VCaP (cell line): ENCODE data around the gene TMCO4.
A peak's percentile ranks its signal among the peaks of the same experiment; 100 is the strongest.

Experiments
- H3K27ac ChIP-seq: fragments of 450-650 bp; 2 replicates; pipeline ENCODE4 v1.5.1; 2017
- TF ChIP-seq, protein P1 (sequence below): fragments of 450-650 bp; conservative IDR thresholded peaks from 2 replicates; pipeline ENCODE4 v1.5.1; 2017; ENCODE audit warnings: mild to moderate bottlenecking, moderate library complexity

The TMCO4 gene

DNA sequence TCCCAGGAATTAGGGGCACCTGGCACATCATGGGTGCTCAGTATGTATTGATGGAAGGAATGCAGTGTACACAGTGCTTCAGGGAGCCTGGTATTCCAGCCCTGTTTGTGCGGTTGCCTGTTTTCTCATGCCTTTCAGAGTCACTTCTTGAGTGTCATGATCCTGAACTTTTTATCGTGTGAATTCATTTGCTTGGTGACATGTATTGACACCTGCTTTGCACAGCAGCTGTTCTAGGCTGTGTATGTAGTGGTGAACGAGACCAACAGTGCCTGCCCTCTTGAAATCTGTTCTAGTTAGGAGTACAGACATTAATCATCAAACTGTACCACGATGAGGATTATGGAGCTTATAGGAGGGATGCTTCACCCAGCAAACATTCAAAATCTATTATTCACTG is 128.9 kb downstream of the TMCO4 start:
- TF ChIP-seq, protein P1, sequence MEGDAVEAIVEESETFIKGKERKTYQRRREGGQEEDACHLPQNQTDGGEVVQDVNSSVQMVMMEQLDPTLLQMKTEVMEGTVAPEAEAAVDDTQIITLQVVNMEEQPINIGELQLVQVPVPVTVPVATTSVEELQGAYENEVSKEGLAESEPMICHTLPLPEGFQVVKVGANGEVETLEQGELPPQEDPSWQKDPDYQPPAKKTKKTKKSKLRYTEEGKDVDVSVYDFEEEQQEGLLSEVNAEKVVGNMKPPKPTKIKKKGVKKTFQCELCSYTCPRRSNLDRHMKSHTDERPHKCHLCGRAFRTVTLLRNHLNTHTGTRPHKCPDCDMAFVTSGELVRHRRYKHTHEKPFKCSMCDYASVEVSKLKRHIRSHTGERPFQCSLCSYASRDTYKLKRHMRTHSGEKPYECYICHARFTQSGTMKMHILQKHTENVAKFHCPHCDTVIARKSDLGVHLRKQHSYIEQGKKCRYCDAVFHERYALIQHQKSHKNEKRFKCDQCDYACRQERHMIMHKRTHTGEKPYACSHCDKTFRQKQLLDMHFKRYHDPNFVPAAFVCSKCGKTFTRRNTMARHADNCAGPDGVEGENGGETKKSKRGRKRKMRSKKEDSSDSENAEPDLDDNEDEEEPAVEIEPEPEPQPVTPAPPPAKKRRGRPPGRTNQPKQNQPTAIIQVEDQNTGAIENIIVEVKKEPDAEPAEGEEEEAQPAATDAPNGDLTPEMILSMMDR, result no peak
- no peak overlapping the region for H3K27ac ChIP-seq

DNA sequence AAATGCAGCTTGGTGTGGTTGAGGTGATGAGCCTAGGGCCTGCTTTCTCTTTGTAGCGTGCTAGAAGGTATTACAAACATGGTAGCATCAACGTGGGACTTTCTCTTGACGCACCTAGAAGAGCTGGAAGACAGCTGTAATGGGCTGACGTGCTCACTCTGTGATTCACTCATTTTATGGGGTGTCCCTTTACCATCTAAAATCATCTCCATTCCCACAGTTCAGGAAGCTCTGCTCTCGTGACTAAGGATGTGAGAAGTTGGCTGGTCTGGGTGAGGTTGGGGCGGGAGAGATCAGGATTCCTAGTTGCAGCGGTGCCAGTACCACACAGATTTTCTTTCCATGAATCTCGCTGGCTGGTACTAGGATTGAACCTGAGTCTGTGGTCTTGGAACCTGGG is 130.8 kb downstream of the TMCO4 start:
- TF ChIP-seq, protein P1, result no peak
- no peak overlapping the region for H3K27ac ChIP-seq

DNA sequence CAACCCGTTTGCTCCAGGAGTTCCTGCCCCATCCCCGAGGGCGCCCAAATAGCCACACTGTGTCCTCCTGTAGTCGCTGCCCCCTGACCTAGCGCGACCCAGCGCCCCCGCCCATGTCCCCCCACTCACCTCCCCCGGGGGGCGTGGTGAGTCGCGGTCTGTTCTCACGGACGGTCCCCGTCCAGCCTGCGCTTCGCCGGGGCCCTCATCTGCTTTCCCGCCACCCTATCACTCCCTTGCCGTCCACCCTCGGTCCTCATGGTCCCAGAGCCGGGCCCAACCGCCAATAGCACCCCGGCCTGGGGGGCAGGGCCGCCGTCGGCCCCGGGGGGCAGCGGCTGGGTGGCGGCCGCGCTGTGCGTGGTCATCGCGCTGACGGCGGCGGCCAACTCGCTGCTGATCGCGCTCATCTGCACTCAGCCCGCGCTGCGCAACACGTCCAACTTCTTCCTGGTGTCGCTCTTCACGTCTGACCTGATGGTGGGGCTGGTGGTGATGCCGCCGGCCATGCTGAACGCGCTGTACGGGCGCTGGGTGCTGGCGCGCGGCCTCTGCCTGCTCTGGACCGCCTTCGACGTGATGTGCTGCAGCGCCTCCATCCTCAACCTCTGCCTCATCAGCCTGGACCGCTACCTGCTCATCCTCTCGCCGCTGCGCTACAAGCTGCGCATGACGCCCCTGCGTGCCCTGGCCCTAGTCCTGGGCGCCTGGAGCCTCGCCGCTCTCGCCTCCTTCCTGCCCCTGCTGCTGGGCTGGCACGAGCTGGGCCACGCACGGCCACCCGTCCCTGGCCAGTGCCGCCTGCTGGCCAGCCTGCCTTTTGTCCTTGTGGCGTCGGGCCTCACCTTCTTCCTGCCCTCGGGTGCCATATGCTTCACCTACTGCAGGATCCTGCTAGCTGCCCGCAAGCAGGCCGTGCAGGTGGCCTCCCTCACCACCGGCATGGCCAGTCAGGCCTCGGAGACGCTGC is 133.9 kb downstream of the TMCO4 start:
- no peak overlapping the region; the same call in 1 of the 2 replicates for H3K27ac ChIP-seq
- TF ChIP-seq, protein P1, result no peak

DNA sequence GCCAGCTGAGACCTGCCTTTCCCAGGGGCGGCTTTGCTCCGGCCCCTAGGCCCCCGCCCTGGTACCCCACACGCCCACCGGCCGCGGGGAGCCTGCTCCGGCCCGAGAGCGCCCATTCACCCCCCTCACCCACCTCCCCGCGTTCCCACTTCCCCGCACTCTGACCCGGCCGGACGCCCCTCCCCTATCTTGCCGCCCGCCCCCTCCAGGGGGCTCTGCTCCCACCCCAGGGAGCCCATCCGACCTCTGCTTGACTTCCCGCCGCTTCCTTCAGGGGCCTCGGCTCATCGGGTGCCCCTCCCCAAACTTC is 134.6 kb downstream of the TMCO4 start:
- TF ChIP-seq, protein P1, result no peak
- peak overlapping the region; percentile 60; the same call in 1 of the 2 replicates for H3K27ac ChIP-seq

DNA sequence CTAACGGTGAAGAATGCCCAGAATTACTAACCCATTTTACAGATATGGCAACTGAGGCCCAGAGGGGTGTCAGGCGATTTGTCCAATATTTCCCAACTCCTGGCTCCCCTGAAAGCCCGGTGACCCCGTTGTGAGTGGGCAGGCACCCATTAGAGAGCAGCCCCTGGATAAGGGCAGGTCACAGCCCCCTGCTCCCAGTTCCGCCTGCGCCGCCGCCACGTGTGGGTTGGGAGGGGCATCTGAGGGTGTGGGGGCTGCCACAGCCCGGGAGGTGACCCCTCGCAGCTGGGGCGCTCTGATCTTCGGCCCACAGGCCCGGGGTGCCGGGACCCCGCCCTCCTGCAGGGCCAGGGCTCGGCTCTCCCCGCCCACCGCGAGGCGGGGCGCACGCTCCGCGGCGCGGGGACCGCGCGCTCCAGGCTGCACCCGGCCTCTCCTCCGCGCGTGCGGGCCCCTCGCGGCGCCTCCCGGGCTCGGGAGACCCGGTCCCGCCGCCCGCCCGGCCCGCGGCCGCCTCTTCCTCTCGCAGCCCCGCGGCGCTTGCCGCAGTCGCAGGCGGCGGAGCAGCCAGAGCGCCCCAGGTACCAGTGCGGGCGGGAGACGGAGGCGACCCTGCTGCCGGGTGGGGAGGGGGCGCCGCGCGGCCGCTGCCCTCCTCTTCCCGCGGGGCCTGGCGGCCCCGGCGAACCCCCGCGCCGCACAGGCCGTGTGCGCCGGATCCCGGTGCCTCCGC is 135.1 kb downstream of the TMCO4 start, which contains the start of gene HTR6:
Gene HTR6, plus strand, starts transcription at position 423 of the 733 bp plus-strand sequence. CDS start 879 bp downstream, outside the sequence.
- TF ChIP-seq, protein P1, result no peak
- H3K27ac ChIP-seq, result peak within 1 kb of the TSS; percentile 60; the same call in 1 of the 2 replicates

DNA sequence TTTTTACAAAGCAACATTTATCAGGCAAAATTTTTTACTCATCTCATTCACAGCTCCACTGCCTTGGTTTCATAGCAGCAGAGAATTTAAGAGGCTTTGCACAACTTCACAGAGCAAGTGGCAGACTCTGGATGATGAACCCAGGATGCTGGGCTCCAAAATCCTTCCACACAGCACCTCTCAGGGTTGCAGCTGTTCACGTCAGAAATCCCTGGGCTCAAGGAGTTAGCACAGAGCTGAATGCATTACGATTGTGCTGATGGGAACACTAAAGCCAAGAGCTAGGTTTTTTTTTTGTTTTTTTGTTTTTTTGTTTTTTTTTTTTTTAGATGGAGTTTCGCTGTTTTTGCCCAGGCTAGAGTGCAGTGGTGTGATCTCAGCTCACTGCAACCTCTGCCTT is 137.4 kb downstream of the TMCO4 start:
- TF ChIP-seq, protein P1, result no peak
- no peak overlapping the region for H3K27ac ChIP-seq

DNA sequence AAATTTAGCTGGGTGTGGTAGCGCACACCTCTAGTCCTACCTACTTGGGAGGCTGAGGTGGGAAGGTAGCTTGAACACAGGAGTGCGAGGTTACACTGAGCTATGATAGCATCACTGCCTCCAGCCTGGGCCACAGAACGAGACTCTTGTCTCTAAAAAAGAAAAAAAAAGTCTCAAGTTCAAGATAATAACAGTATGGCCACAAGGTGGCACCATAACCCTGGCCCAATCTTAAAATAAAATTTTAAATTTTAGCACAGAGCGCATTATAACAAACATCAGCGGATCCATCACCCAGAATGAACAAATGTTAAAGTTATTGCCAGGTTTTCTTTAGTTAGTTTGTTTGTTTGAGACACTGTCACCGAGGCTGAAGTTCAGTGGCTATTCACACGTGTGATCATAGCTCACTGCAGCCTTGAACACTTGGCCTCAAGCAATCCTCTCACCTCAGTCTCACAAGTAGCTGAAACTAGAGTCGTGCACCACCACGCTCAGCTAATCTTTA is 137.9 kb downstream of the TMCO4 start:
- TF ChIP-seq, protein P1, result peak; percentile 83
- no peak overlapping the region for H3K27ac ChIP-seq
